H4 (cell line): Measurements from ENCODE around the gene CABP2. TPM values are rescaled to one million over a fixed set of nuclear protein-coding genes. Genes with fewer than 3 reads are reported as not detected.

Experiments
- DNase-seq: peaks from one replicate; pipeline ENCODE4 v3.0.0-alpha.2; 2015; ENCODE audit warnings: low spot score
- total RNA-seq: library from RNA; depleted of rRNA; stranded (reverse); fragments of >200 nt; shearing (Covaris generic); gene quantifications from 2 replicates; pipeline ENCODE4 v1.2.3, GENCODE V29; 2014

The CABP2 gene
- total RNA-seq, 1 experiment from 2014 or later: not detected

DNA sequence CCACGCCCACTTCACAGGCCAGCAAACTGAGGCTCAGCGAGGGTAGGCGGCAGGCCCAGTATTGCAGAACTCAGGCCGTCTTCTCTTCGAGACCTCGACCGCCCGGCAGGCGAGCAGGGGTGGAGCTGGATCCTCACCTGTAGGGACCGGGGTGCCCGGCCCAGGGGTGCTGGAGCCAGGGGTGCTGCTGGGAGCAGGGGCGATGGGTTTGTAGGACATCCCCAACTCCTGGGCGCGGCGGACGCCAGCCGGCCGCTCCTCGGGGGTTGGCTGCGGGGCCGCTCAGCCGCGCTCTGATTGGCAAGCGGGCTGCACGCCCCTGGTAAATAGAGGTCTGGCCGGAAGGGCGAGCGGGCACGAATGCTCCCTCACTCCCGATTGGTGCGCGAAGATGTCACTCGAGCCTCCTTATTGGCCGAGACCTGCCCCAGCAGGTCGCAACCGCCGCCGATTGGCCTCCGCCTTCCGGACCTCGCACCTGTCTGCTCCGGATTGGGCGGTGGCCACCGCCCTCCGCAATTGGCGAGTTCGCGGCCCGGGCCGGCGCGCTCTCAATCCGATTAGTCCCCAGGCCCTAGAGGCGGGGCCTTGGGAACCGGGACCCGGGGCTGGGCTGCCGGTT, 15.3 kb downstream of the CABP2 start, which contains the start of gene CDK2AP2:
Gene CDK2AP2 (minus strand): TSS at position 299 of the 622 bp plus-strand sequence. CDS start 80 bp downstream, at position 219.
- DNase-seq: peak; percentile 99

DNA sequence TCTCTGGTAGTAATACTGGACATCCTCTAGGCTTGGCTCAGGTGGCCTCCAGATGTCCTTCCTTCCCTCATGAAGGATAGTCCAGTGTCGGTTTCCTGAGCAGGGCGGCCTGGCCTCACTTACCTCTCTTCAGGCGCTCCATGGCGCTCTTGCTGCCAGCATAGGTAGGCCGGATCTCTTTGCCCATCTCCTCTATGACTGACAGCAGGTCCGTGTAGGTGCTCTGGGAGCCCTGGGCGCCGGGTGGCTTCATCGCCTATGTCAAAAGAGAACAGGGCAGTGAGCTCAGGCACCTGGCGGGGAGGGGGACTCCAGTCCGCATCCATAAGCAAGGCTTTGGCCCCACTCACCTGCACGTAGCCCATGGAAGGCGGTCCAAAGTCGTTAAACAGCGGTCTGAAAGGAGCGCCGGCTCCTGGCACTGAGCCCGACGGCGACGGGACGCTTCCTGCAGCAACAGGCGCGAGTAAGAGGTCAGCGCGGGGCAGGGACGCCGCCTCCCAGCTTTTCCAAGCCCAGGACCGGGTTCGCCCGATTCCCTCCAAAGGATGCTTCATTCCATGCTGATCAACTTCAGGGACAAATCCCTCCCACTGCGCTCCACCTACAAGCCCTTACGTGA, 15.9 kb downstream of the CABP2 start:
- no peak for DNase-seq

DNA sequence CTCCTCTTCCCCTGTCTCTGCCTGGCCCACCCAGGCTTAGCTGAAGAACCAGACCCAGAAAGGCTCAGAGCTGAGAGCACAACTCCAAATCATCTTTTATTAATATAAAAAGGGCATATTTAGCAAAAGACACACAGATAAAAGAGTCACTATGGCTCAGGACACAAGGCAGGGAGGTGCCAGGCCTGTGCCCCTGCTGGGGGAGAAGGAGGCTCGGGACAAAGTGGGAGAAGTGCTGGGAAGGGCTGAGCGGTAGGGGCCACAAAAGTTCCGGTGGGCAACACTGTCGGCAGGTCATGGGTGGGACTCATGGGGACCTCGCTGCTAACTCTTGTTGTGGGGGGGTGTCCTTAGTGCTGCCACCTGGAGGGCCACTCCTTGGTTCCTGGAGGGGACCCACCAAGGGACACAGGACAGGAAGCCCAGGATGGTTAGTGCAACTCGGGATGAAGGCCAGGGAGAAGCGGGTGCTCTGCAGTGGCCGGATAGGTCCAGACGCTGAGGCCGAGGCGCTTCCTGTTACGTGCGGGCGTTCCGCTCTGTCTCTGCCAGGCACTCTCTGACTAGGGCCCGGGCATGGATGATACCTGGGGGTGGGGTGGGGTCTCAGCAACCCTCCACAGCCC, 16.7 kb downstream of the CABP2 start:
- DNase-seq: no peak

DNA sequence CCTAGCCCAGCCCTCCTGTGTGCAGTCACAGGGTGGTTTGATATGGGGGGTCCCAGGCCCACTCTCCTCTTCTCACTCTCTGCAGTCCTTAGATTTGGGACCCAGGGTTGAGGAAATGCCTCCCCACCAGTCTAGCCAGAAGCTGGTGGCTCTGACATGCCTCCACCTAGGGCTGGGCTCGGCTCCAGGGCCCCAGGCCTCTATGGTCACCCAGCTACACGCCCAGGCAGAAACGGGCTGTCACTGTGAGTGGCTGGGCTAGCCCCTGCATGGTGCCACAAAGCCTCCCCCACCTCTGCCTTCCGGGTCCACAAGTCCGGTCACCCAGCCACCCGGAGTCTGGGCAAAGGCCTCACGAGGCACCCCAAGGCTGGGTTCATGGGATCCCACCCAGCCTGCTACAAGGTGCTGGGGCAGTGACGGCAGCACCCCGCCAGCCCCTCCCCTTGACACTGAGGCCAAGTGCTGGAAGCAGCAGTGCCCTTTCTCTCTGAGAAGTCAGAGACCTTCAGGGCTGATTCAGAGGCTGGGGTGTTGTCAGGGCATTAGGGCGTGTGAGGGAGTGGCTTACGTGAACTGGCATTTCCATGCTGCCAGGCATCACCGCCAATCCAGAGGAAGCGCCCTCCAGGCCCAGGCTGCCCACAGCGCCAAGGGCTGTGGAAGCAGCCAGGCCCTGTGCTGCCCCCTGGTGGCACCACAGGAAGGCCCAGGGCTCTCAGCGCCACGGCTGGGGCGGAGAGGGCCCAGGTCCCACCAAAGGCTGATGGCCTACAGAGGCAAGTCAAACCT, 17.4 kb downstream of the CABP2 start:
- peak; percentile 97 for DNase-seq

DNA sequence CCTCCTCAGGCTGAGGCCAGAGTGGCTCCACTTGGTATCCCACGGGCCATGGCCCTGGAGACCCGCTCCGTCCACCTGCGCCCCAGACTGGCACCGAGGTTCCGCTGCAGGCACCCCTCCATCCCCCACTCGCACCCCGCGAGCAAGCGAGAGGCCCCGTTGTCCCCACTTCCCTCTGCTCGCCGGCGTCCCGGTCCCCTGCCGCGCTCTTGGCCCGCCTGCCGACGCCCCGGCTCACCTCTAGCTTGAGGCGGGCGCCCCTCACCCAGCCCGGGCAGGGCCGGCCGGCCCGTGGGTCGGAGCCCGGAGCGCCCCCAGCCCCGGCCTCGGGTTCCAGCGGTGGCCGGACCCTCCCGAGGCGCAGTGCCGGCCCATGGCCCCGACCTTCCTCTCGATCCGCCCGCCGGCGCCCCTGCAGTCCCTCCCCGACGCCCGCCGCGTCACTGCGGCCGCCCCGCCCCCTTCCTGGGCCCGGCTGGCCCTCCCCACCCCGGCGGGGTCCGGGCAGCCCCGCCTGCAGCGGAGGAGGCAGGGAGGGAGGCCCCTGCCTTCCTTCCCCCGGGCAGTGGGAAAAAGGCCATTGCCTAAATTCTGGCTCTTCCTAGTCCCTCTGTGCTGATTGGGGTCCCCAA, 18.2 kb downstream of the CABP2 start, which contains the start of gene PITPNM1:
Gene PITPNM1 (minus strand): TSS at position 414 of the 632 bp plus-strand sequence. CDS start 1,183 bp downstream, outside the sequence.
- peak; percentile 30 for DNase-seq

DNA sequence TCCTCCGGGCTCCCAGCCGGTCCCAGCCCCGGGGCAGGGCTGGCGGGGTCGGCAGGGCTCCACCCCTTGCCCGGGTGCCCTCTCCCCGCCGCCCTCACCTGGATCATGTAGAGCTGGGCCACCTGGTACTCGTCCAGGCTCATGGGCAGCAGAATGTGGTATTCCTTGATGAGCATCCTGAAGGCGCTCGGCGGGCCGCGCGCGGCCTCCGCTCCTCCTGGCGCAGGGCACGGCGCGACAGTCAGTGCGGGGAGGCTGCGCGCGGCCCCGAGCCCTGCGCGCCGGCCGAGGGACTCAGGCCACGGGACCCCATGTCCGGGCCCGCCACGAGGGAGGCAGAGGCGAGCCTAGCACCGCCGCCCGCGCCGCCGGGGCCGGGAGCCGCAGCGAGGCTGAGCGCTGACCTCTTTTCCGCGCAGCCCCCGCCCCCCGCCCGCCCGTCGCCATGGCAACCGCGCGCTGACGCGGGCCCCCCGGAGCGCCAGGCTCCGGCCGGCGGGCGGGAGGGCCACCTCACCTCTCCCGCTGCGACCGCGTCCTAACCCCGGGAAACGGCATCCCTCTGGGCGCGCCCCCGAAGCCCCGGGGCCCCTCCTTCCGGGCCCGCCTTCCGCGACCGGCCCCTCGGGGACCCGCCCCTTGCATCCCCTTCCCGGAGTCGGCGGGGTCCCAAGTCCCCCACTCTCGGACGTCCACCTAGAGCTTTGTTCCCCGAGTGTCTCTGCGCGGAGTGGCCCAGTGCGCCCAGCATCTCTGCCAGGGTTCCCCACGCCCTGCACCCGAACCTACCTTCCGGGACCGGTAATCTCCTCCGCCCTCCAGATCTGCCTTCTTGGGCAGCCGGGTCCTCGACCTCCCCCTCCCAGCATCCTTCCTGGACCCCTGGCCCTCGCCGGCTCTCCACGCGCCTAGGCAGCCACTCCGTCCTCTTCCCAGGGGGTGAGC, 19.0 kb downstream of the CABP2 start:
- DNase-seq: no peak

DNA sequence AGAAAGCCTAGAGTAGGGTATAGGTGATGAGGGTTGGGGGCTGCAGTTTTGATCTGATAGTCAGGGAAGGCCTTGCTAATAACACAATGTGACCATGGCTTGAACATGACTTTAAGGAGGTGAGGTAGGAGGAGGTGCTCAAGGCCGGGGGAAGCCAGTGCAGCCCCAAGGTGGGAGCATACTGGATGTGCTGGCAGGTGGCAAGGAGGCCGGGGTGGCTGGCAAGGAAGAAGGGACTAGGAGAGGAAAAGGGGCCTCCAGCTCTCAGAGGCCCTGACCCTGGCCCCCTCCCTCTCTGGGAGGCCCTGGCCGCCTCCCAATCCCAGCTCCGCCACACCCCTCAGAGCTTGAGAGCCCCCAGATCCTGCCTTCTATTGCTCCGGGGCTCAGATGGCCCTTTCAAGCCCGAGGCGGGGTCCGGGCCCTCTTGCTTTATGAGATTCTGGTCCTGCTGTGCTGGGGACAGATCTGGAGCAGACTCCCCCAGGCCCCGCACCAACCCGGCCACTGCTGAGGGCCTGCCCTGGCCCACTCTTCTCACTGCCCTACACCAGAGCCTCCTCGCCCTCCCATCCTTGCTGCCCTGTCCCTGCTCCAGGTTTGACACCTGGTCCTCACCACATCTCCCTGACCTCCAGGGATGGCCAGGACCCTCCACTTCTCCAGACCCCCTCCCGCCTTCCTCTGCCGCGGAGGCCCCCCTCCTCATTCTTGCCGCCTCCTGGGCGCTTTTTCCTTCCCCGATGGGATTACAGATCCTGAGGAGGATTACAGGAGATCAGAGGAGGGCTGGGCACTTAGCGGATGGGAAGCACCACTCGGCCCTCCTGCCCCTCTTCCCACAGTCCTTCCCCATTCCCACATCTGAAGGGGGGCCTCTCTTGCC, 19.9 kb downstream of the CABP2 start:
- no peak for DNase-seq

DNA sequence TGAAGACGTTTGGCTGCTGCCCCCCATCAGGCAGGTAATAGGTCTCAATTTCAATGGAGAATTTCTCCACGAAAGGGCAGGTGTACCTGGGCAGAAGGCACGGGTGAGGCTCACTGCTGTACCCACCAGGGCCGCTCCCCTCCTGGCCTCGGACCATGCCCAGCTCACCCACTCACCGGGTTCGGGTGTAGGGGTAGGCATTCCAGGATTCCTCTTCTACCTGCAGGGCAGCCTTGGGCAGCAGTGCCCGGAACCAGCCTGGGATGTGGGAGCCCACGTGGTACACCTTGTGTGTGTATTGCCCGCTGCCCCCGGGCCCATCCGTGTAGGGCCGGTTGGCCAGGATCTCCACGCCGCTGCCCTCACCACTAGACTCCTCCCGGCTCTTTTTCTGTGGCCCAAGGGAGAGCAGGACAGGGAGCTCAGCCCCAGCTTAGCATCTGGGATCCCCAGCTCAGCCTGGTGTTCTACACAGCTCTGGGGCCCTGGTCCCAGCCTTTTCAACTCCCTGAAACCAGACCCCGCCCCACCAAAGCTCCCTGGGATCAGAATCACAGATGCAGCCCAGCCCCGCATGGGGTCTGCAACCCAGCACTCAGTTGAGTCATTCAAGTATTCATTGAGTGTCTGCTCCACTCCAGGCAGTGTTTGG, 20.8 kb downstream of the CABP2 start:
- DNase-seq: no peak

DNA sequence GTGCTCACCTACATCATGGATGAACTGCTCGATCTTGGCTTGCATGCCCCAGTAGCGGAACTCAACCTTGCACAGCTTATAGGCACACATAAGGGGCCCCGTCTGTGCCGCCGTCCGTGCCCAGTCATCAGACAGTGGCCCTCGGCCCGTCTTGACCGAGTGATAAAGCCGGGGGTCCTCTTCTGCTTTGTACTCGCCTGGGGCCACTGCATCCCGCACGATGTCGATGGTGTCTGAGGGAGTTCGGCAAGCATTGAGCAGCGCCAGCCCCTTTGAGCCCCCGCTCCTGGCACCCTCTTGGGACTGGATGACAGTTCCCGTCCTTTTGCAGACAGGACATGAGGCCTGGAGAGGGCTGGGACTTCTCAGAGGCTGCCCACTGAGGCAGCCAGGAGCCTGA, 21.4 kb downstream of the CABP2 start:
- no peak for DNase-seq

DNA sequence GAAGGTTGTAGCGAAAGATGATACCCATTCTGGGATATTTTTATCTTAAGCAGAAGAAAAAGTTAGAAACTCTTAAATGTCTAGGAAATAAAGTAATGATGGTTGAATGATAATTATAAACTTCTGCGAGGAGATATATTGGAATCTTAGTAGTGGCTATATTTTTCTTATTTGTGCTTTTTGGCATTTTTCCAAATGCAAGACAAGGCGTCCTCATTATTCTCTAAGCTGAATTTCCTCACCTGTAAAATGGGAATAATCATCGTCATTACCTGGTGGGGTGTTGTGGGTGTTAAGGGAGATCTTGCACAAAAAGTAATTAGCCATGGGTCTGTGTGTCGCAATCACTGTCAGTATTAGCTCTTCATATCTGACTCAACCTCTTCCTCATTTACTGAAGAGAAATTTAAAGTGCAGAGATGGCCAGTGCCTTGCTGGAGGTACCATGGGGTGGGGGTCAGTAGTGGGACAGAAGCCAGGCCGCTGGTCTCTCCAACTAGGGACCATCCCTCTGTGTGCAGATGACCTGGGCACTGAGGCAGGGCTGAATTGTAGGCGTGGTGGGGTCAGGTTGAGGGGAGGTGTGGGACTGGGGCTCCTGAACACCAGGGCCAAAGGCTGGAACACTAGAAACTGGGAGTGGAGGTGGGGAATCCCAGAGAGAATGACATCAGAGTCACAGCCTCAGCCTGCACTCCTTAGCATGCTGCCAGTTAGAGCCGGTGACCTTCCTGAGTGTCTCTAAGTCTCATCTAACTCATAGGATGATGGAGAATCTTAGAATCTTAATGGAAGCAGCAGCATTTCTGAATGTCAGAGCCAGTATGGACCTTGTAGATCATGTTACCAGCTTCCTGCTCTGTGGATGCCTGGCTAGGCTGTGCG, 22.2 kb downstream of the CABP2 start:
- DNase-seq: no peak

DNA sequence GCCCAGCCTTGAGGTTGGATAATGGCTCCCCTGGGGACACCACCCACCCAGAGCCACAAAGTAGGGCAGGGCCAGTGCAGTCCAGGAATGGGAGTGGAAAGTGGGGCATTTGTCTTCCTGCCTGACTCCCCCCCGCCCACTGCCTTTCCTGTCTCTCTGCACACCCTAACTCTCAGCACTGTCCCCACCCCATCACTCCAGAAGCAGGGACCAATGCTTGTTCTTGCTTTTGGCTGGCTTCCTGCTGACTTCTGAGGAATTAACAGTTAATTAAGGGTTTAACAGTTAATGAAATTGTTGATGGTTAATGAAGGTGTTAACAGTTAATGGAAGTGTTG, 22.8 kb downstream of the CABP2 start:
- DNase-seq: no peak

DNA sequence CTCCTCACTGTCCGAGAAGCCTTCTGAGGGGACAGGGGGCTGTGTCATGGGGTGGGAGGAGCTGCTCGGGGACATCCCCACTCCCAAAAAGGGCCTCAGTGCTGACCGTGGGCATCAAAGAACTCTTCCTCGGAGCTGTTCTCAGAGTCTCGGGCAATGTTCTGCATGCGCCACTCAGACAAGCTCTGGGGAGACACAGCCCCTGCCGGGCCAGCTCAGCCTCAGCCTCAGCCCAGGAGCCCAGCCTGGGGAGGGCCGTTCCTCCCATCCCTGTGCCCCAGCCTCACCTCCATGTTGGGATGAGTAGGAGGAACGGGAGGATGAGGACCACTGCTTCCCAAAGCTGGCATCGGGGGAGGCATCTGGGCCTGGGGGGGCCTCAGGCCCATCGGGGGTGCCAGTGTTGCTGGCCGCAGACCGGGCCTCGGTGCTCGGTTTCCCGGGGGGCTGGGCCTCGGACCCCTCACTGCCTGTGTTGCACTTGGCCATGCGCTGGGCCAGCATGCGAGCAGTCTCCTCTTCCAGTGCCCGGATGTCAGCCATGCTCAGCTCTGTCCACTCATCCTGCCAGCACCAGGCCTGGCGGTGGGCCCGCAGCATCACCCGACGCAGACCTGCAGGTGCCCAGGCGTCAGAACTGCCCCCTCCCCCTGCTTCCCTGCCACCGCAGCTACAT, 23.3 kb downstream of the CABP2 start:
- DNase-seq: no peak

DNA sequence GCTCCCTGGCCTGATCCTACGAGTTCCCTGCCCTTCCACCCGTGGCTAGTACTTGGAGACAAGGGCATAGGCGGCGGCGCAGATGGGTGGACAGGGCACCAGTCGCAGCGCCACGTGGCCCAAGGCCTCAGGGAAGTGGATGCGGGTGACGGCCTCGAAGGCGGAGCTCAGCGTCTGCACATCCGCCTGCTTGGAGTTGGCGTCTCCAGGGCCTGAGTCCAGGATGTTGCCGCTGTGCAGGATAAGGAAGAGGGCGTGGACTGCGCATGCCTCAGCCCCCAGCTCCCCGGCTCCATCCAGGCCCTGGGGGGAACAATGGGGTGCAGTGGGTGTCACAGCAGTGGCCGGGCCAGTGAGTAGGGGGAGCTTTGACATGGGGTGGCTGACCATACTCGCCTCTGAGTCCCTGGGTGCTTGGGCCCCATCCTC, 24.7 kb downstream of the CABP2 start:
- no peak for DNase-seq

DNA sequence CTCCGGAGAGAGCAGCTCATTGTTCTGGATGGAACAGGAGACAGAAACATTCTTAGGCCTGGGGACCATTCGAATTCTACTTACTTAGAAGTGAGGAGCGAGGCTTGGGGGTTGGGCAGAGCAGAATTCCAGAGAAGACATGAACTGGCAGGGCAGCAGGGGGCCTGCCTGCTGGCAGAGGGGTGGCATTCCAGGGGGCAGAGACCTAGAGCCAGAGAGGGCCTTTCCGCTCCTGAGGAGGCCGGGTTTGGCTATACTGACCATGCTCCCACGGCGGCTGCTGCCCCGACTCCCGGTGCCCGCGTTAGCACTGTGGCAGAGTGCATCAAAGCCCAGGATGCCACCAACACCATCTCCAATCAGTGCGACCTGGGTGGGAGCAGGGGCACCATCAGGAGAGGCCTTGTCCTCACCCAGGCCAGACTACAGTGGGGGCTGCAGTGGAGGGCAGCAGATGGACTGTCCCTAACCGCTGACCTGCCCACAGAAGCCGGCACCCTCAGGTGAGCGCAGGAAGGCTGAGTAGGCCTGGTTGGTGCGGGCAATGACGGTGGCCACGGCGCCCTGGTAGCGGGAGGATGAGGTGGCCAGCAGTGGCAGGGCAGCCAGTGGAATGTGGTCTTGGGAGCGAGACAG, 25.5 kb downstream of the CABP2 start:
- DNase-seq: no peak

DNA sequence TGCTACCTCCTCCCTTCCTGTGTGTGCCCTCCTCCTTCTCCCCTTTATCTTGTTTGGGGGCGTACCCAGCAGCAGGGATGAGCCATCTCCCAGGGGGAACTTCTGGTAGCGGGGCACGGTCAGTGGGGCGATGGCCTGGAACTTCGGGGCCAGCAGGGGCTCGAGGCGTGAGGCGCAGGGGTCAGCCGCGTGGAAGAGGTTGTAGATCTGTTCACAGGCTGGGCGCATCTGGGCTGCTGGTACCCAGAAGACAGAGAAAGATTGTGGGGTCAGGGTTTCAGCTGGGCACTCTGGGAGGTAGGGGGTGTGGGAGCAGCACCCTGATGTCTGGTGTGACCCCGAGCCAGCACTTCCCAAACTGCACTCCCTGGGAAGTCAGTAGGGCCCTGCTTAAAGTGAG, 27.1 kb downstream of the CABP2 start:
- DNase-seq: no peak

DNA sequence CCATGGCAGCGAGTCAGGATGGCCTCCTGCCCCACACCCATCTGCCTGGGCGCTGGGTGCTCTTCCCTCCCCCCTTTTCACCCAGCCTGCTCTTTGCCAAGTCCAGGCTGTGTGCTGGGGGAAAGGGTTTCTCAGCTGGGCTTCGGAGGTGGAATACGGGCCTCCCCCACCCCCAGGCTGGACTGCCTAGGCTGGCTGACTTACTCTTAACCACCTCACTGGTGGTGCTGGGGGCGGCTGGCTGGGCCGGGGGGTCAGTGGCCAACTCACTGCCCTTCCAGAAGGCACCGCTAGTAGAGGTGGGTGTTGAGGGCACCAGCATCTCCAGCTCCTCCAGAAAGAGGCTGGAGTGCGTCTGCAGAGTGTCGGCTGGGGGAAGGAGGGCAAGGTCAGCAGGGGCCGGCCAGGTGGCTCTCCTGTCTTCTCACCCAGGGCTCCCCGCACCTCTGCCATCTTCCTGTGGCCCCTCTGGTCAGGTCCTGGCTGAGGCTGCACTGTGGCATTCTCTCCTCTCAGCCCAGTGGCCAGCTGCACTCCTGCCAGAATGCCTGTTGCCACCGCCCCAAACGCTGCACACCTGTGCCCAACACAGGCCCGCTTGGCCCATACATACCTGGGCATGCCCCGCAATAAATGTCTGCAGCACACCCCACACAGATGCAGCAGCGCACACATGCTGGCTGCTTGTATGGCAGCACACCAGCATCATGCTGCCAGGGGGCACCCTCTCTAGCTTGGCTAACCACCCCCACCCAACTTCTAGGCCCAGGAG, 27.8 kb downstream of the CABP2 start:
- no peak for DNase-seq
